LNCaP clone FGC (cell line): Measurements from ENCODE around the gene ZER1.
A peak's percentile ranks its signal among the peaks of the same experiment; 100 is the strongest.
"Not testable (repeated sequence)": the region's sequence is repeated elsewhere in the genome, so short reads cannot be mapped to it uniquely, and the experiment has no call there.

Experiments
- DNase-seq: peaks from one replicate; pipeline ENCODE4 v3.0.0-alpha.2; 2011; ENCODE audit warnings: low read depth
- H3K4me3 ChIP-seq: 2 replicates; pipeline ENCODE4 v1.5.1; 2011; ENCODE audit warnings: mild to moderate bottlenecking, low read depth, low read length, control low read depth
- CTCF ChIP-seq: IDR thresholded peaks from 2 replicates; pipeline ENCODE4 v1.5.1; 2012; ENCODE audit warnings: mild to moderate bottlenecking; ENCODE audit not compliant: control insufficient read depth, insufficient read depth; ENCODE audit errors: extremely low read depth

Gene ZER1

GRCh38 chr9:128702949-128703615, 68.6 kb downstream of the ZER1 start:
- no peak for TF ChIP-seq CTCF
- no peak for DNase-seq
- H3K4me3 ChIP-seq, result peak overlapping the region; percentile 54

GRCh38 chr9:128702445-128702948, 69.2 kb downstream of the ZER1 start, which contains the start of gene PKN3:
TSS of gene PKN3 (plus strand) at chr9:128702503. CDS start at chr9:128702916, 413 bp downstream.
- peak; percentile 80 for TF ChIP-seq CTCF
- DNase-seq, result no peak
- H3K4me3 ChIP-seq, result peak within 1 kb of the TSS; percentile 54

GRCh38 chr9:128701227-128701854, 70.4 kb downstream of the ZER1 start:
- no peak for TF ChIP-seq CTCF

GRCh38 chr9:128699096-128699795, 72.5 kb downstream of the ZER1 start:
- DNase-seq, H3K4me3 ChIP-seq: not testable (repeated sequence)

More at GRCh38 chr9:128701227-128701854, 70.4 kb downstream of the ZER1 start:
- no peak for DNase-seq
- H3K4me3 ChIP-seq, result no peak overlapping the region

- no peak for DNase-seq
- H3K4me3 ChIP-seq, result no peak overlapping the region
- no peak for TF ChIP-seq CTCF
These were observed 74.6 kb downstream of the ZER1 start for GRCh38 chr9:128696923-128697707.

GRCh38 chr9:128694344-128694743, 77.4 kb downstream of the ZER1 start:
- DNase-seq, result no peak
- no peak overlapping the region for H3K4me3 ChIP-seq

GRCh38 chr9:128693738-128694137, 78.0 kb downstream of the ZER1 start:
- not testable (repeated sequence) for DNase-seq, H3K4me3 ChIP-seq

More at GRCh38 chr9:128694344-128694743, 77.4 kb downstream of the ZER1 start:
- no peak for TF ChIP-seq CTCF
